ENCODE measurements around the gene EFNB2.

EFNB2 gene

GRCh38 chr13:106523576-106523975, 11.9 kb downstream of the EFNB2 start:
- no peak for DNase-seq

DNA sequence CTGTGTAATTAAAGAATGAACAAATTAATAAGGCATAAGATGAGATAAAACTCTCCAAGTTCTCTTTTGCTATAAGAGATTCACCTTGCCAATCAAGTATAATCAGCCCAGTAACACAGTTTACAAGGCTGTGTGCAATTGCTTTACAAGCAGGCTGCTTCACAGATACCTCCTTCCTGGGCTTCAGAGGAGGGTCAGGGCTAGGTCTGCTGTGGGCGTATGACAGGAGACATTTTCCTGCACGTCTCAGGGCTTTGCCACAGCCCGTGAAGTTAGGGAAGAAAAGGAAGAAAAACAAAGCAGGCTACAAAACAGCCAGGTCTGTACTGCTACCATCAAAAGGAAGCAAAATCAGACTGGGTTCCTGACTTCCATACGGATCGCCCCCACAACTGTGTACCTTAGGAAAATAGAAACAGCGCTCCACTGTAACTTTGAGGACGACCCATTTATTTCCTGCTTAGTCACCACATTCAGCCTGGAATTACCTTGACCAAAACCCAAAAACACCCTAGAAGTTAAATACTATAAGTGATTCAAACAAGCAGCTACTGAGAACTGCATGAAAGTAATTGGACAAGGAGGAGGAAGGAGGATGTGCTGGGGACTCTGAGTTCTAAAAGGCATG, 12.4 kb downstream of the EFNB2 start:
- no peak for DNase-seq

DNA sequence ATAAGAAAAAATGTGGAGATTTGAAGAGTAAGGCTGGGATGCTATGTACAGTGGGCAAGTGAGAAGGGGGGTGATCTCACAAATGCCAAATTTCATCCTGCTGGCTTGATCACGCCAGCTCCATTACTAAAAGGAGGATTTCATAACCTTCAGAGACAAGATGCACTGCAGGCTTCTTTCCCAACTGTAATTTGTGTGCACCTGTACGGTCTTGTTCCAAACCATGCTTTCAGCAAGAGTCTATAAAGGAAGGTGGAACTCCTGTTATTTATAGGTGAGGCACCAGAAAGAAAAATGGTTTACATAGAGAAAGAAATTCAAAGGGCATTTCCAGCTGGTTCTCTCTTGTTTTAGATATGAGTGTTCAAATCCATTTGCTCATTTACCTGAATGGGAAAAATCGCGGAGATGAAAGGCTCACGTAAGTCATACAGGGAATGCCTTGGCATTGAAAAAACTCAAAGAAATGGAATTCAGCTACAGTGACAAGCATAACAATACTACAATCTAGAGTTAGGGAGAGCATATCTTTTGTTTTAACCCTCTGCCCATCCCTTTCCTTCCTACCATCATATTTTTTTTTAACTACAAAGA, 13.3 kb downstream of the EFNB2 start:
- DNase-seq = no peak

DNA sequence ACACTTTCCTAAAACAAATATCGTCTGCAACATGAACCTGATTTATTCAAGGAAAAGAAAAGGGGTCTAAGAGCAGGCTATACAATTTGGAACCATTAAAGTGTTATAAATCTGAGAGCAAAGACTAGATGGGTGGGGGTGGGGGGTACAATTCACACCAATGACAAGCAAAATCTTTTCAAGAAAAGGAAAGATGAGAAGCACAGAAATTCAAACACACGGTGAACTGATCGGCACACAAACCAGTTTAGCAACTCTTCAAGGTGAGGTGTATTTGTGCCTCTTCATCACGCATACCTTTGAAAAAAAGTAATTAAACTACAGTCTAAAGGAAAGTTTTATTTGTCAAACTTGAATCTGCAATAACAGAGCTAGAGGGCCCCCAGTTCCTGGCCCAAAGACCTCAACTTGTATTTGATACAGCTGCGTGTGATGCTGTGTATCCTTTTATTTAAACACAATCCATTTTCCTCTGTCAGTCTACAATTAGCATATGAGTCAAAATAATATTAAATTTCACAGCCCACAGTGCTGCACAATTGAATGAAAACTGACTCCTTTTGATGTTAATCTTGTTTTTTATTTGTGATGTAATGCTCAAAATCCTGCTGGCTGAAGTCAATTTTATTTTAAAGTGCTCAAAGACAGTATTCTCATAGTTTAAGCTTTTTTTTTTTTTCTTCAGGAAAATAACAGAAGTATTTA, 14.2 kb downstream of the EFNB2 start:
- no peak for DNase-seq

DNA sequence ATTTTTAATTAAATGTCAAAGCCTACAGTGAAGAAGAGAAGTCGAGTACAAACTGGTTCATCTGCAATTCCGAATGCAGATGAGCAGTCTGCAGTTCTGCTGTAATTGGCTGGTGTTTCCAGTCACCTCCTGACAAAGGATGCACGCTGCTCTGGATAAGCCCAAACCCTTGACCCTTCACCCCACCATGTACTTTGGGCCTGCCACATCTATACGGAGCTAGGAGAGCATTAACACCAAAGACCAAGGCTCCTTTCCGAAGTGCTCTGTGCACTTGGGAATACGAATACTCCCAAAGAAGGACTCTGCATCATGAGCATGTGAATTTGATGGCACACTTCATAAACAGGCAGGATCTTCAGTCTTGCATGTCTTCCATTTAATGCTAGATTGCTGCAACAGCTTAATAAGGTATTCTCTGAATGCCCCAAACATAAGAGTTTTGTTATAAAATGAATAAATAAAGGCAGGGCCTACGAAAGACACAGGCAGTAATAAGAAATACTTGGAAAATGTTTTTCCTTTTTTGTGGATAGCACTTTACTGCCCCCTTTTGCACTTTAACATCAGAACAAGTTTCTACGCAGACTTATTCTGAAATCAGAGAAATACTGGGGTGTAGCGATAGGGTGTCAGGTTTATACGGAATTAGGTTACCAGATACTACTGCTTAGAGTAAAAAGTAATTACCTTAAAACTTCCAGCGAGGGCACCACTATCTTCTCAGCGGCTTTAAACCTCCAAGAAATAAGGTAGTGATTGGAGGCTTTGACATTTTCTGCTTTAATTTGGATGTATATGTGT, 15.0 kb downstream of the EFNB2 start:
- no peak for DNase-seq

DNA sequence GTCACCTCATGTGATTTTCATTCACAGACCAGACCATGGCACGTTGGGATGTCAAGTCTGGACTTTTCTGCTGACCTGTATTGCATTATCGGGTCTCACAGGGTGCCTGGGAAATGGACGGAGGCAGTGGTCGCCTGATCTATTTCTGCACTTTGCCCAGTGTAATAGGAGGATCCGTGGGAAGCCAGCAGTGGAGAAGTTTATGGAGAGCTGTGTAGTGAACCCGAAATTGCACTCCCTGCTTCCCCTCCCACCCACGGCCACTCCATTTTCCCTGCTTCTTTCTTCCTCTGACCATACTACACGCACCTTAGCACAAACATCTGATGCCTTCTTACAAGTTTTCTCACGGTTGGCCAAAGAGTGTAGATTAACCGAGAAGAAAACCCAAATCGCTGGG, 16.9 kb downstream of the EFNB2 start:
- DNase-seq = no peak

GRCh38 chr13:106517109-106517847, 18.2 kb downstream of the EFNB2 start:
- DNase-seq = no peak

DNA sequence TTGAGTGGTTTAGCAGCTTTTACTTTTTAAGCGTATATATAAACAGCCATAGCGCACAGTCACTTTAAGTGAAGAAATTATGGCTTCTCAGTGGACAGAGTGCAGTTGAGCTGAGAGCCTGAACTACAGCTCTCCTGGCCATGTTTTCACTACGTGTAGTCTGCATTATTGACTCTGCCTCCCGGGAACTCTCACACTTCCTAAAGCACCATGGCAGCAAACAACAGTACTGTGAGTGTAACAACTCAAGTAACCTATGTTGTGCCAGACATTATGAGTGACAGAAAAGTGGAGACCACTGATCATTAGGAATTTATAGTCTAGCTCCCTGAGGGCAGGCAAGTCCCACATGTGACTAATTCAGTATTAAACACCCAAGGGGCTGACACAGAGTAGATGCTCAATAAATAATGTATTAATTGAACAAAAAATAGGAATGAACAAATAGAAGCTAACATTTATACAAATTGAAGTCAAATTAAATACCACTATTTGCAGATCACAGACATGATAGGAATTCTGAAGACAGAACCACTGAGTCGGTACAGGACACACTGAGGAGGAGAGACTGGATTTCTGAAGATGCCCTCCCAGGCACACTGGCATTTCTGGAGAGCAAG, 19.7 kb downstream of the EFNB2 start:
- no peak for DNase-seq

GRCh38 chr13:106514928-106515634, 20.4 kb downstream of the EFNB2 start:
- DNase-seq = no peak

DNA sequence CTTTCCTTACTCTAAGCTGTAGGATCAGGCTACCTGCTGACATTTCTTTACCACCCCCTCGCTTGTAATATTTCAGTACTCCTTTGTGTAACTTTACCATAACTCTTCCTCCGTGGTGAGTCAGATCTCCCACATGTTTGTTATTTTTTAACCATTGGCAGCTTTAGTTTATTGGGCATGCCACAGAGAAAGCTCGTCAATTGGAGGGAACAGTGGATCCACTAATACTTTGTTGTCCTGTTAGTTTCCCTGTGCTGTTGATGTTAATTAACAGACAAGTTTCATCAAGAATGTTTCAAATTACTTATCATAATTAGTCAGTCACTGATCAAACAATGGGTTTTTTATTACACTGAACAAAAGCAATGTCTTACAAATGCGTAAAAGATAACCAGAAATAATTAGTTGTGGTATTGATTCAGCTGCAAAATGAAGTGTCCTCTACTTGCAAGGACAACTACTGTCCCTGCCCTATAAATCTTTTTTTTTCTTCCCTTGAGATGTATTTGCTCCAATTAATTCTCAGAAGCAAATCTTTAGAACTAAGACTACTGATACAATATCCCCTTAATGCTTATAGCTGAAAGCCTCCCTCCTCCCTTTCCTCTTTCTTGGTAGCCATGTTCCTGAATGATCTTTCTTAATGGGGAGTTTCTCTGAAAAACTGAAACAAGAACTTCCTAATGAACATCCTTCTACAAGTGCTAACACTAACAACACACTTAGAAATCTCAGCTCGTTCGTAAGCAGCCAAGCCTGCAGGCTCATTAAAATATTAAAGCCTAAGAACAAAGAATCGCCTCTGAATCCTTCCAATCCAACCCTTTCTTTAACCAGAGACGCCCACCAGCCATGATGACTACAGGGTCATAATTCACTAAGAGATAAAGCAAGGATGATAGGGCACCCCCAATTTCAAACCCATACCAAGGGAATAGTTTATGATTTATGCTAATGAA, 22.2 kb downstream of the EFNB2 start:
- DNase-seq = no peak

GRCh38 chr13:106507560-106508274, 27.7 kb downstream of the EFNB2 start:
- DNase-seq = no peak

DNA sequence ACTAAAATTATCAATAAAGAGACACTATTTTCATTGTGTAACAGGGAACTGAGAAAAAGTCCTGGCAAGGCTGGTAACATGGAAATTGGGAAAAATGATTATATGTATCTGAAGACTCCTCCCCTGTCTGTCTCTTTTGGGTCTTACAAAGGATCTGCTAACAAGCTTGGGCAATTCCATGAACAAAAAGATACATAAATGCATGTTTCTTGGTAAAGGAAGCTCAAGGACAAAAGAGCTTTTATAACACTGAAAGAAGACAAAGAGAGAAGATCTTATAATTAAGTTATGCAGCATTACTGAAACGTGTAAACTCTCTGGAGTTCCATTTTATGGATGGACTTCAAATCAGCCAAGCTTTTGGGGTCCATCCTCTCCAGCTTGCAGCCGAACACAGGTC, 29.2 kb downstream of the EFNB2 start:
- no peak for DNase-seq

- no peak for DNase-seq
Observed at GRCh38 chr13:106505732-106506131, 29.7 kb downstream of the EFNB2 start.

DNA sequence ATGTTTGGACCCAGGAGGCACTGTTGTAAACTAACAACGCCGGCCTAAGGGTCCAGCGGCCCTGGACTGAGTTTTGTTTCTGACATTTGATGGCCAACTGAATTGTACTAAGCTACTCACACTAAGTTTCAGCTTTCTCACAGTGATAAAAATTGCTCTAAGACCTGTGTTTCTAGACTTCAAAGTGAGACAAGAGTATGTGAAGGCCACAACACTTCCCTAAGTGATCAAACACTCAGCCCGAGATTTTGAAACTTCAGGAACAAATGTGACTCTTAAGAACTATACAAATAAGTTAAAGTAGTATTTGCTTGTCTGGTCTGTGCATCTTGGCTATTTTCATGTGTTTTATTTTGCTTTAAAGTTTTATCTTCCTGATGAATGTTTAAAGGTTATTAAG, 30.2 kb downstream of the EFNB2 start:
- DNase-seq = no peak

DNA sequence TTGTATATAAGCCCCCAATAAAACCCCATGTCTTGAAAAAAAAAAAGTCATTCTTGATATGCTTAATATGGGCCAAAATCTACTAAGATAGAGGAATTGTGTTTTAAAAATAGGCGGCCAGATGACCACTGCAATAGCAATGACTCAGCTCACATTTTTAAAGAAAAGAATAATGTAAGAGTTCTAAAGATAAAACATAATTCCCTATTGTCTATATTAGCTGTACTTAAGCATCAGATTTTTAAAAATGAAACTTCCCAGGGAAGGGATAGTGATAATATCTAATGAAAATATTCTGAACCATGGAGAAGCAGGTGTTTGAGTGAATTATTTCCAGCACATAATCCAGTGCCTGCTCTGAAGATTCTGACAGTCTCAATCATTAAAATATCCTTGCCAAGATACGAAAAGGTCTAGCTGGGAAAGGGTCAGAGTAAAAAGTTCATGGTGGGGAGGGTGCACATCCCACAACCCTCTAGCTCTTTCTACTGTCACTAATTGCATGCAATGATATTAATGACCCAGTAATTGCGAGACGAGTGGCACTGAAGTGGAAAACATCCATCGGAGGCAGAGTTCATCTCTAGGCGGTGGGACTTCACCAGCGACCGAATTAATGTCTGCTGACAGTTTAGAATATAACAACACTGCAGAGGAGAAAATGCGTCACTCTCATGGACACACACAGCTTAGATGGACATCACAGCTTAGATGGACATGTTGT, 31.6 kb downstream of the EFNB2 start:
- no peak for DNase-seq

- DNase-seq = no peak
Observed at GRCh38 chr13:106503272-106503671, 32.2 kb downstream of the EFNB2 start.

- no peak for DNase-seq
Observed at GRCh38 chr13:106500445-106500844, 35.0 kb downstream of the EFNB2 start.

GRCh38 chr13:106499896-106500295, 35.6 kb downstream of the EFNB2 start:
- DNase-seq = no peak

DNA sequence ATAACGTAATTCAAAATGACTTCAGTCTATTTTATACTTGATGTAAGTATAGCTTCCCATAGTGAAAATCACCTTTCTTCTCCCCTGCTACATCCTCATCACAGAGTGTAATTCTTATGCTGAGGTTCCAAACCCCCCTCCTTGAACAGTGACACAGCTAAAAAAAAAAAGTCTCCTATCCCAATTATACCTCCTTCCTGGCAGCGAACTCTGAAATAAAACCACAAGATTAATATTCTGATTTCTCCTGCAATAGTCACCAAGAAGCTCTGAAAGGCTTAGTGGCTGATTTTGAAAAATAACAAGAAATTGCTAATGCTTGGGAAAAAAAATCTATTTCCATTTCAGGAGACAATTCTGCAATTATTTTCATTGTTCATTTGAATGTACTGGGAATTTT, 36.3 kb downstream of the EFNB2 start:
- DNase-seq = no peak
